ENCODE data around the gene AURKB. TPM values are rescaled to one million over a fixed set of nuclear protein-coding genes. Genes with fewer than 3 reads are reported as not detected.

AURKB gene
- total RNA-seq, 1 donor from 2014 or later = 136 TPM

GRCh38 chr17:8186787-8187516 lies 23.4 kb downstream of the AURKB start:
- TF ChIP-seq CTCF (conservative IDR thresholded peaks at IDR 0.05; ENCODE audit: low read depth, low read length) = peak; percentile 48
- H3K4me3 ChIP-seq (ENCODE audit: low read depth, low read length) = peak overlapping the region; percentile 96
- no peak for DNase-seq (ENCODE audit: low read depth)

- DNase-seq (ENCODE audit: low read depth) = no peak
- peak overlapping the region; percentile 96 for H3K4me3 ChIP-seq (ENCODE audit: low read depth, low read length)
- TF ChIP-seq CTCF (conservative IDR thresholded peaks at IDR 0.05; ENCODE audit: low read depth, low read length) = no peak
Observed at GRCh38 chr17:8186446-8186786, 24.0 kb downstream of the AURKB start.

GRCh38 chr17:8185582-8186445 lies 24.6 kb downstream of the AURKB start:
- peak overlapping the region; percentile 96 for H3K4me3 ChIP-seq (ENCODE audit: low read depth, low read length)
- no peak for DNase-seq (ENCODE audit: low read depth)
- no peak for TF ChIP-seq CTCF (conservative IDR thresholded peaks at IDR 0.05; ENCODE audit: low read depth, low read length)

- no peak for DNase-seq (ENCODE audit: low read depth)
- no peak for TF ChIP-seq CTCF (conservative IDR thresholded peaks at IDR 0.05; ENCODE audit: low read depth, low read length)
- H3K4me3 ChIP-seq (ENCODE audit: low read depth, low read length) = peak overlapping the region; percentile 77
Observed at GRCh38 chr17:8176998-8177731, 33.2 kb downstream of the AURKB start.

- H3K4me3 ChIP-seq (ENCODE audit: low read depth, low read length) = peak within 1 kb of the TSS; percentile 77
- no peak for DNase-seq (ENCODE audit: low read depth)
- TF ChIP-seq CTCF (conservative IDR thresholded peaks at IDR 0.05; ENCODE audit: low read depth, low read length) = no peak
Observed at GRCh38 chr17:8176197-8176940, 34.0 kb downstream of the AURKB start, which contains the start of gene TMEM107. TSS of gene TMEM107 (minus strand) at chr17:8176380. CDS start at chr17:8176286, 94 bp downstream.

GRCh38 chr17:8175795-8176196 lies 34.6 kb downstream of the AURKB start:
- no peak for TF ChIP-seq CTCF (conservative IDR thresholded peaks at IDR 0.05; ENCODE audit: low read depth, low read length)
- peak overlapping the region; percentile 77 for H3K4me3 ChIP-seq (ENCODE audit: low read depth, low read length)
- no peak for DNase-seq (ENCODE audit: low read depth)
